HG03025 (cell line): ENCODE results near the gene RAPGEF2.
"Not testable (repeated sequence)": the region's sequence is repeated elsewhere in the genome, so short reads cannot be mapped to it uniquely, and the experiment has no call there.

Experiments
- ATAC-seq: cut with Tn5 transposase; IDR thresholded peaks from one replicate; pipeline ENCODE4 v1.9.1; 2021; ENCODE audit warnings: mild to moderate bottlenecking, moderate library complexity; ENCODE audit not compliant: unreplicated experiment, low FRiP score

The RAPGEF2 gene

DNA sequence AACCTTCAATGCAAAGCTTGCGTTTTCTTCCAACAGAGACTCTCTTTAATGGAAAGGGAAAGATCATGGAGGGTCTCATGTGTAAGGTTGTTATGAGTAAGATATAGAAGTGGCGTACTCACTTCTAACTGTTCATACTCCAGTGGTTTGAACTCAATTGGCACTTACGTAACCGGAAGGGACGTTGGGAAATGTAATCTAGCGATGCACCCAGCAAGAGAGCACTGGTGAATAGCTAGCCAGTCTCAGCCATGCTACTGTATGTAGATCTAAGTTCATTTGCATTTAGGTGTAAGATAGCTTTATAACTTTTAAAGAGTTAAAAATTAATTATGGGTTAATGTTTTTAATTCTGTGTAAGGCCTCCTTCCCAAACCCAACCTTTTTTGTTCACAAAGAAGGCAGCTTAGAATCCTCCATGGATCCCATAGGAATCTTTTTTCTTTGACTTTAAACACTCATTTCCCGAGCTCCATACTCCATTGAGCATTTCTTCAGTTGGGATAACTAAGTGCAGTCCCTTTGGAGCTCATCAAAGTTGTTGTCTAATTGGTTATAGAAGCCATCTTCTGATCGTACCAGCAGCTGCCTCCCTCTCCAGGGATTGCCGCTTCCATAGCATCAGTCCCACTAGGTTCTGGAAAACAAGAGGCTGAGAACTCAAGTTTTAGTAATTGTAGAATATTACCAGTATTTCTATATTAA lies 191.1 kb downstream of the RAPGEF2 start:
- ATAC-seq, result no peak

DNA sequence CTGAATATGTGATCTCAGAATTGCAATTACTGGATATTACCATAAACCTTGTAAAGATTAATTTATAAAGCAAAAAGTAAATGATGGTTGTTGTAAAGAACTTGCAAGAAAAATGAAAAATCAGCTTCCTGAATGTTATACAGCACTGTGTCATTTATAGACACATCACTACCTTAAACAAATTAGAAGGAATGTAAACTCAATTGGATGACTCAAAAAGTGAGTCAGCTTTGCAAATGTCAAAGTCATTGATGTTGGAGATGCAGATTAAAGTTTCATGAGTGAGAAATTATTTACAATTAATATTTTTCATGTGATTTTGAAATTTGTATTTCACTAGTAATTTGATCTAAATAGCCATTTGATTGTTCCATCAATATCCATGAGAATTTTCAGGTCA lies 193.2 kb downstream of the RAPGEF2 start:
- ATAC-seq, result no peak

DNA sequence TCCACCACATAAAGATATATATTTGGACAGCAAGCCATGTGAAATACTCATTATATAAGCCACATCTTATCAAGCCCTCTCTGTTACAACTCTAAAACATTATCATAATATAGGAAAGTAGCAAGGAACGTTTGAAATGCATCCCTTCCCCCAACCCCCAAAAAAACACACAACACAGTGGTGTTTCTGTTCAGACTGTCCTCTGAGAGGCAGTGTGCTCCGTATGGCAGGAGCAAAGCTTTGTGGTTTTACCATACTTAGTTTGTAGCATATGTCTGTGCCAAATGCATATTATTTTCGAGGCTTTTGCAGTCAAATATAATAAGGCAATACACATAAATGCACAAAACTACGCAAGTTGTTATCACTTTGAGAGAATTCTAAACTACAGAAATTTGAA lies 194.2 kb downstream of the RAPGEF2 start:
- ATAC-seq, result no peak

DNA sequence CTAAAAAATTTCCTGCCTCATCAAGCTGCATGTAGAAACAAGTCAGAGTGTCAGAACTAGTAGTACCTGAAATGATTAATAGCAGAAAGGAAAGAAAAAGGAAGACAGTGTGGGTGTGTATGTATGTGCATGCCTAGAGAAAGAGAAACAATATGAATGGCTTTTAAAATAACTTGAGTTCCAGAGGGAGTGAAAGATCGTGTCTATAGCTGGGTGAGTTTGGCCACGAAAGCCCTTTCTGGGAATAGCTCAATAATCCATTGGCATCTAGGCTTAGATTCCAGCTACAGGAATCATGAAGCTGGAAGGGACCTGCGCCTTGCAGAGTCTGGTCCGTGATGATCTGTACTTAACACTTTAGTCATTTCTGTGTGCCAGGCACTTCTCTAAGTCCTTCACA lies 195.6 kb downstream of the RAPGEF2 start:
- no peak for ATAC-seq

DNA sequence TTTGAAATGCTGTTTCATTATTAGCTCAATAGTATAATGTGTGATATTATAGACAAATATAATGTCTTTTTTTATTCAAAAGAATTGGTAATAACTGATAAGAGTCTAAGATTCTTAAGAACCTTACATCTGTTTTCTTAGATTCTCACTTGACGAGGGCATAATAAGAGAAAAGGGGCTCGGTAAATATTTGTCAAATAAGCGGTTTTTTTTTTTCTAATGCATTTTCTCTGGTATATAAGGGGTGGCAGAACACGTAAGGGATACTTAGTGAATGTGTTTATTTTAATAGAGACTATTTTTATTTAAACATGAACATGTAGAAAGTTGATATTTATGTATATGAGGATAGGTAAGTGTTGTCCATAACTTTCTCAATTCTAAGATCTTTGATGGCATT lies 200.6 kb downstream of the RAPGEF2 start:
- ATAC-seq, result no peak

DNA sequence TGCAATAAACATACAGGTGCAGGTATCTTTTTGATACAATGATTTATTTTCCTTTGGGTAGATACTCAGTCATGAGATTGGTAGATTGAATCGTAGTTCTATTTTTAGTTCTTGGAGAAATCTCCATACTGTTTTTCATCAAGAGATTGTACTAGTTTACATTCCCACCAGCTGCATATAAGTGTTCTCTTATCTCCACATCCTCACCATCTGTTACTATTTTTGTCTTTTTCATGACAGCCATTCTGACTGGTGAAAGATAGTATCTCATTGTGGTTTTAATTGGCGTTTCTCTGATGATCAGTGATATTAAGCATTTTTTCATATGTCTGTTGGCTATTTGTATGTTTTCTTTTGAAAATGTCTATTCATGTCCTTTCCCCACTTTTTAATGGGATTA lies 202.2 kb downstream of the RAPGEF2 start:
- ATAC-seq, result no peak

DNA sequence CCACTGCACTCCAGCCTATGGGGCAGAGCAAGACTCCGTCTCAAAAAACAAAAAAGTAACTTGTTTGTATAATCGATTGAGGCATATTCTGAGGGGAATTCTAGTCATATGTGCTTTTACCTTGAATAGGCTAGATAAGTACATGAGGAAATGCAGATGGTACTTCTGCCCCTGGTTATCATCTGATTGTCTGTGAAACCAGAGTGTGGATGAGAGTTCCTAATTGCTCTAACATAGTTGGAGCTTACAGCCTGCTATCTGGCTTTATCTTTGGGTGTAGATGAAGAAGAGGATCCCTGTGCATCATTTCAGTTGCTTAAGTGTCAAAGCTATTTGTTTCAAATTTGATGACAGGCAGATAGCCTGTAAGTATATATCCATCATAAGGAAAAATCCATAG lies 205.1 kb downstream of the RAPGEF2 start:
- no peak for ATAC-seq

DNA sequence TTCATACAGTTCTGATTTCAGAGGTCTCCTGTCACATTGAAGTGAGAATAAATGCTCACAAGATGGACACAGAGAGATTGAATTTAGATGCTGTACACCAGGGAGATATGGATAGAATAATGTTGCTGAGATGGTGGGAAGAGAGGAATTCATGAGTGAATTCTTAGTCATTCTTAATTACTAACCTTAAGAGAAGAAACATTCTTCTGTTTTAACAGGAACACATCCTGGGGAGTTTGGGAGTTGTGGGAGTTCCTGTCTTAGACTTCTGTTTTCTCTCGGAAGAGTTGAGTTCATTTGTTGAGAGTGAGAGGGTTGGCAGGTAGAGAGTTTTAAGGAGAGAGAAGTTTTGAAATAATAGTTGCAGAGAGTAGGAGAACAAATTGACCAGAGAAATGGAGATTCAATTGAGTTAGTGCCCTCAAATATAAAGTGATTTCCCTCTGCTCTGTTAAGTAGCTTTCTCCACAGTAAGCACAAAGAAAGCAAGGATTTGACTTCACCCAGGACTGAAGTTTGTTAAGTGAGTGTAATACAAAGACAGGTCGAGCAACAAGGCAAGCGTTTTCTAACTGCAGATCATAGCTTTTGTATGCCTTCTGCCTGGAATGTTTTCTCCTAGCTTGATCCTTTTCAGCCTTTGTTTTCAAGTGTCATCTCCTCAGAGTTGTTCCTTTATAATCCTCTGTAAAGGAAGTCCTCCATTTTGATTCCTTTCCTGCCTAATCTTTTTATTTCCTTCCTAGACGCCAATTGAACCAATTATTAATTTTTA lies 205.9 kb downstream of the RAPGEF2 start:
- ATAC-seq, result no peak

DNA sequence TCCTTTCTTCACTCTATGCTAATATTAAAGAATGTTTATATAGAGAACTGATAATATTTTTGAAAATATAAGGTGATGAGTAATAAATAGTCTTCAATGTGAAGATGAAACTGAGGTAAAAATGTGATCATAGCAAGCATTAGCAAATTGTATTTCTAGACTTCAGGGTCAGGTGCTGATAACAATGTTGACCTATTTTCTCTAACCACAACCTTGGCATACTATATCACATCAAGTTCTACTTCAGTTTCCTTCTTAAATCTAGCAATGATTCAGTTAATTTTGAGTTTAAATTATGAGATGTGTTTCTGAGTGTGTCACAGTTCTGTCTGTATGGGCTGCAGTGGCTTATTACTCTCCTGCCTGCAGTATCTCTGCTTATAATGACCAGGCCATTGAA lies 209.4 kb downstream of the RAPGEF2 start:
- ATAC-seq, result no peak

DNA sequence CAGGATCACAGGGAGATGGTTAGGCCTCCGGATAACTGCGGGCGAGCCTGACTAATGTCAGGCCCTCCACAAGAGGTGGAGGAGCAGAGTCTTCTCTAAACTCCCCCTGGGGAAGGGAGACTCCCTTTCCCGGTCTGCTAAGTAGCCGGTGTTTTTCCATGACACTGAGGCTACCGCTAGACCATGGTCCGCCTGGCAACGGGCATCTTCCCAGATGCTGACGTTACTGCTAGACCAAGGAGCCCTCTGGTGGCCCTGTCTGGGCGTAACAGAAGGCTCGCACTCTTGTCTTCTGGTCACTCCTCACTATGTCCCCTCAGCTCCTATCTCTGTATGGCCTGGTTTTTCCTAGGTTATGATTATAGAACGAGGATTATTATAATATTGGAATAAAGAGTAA lies 213.0 kb downstream of the RAPGEF2 start:
- not testable (repeated sequence) for ATAC-seq

DNA sequence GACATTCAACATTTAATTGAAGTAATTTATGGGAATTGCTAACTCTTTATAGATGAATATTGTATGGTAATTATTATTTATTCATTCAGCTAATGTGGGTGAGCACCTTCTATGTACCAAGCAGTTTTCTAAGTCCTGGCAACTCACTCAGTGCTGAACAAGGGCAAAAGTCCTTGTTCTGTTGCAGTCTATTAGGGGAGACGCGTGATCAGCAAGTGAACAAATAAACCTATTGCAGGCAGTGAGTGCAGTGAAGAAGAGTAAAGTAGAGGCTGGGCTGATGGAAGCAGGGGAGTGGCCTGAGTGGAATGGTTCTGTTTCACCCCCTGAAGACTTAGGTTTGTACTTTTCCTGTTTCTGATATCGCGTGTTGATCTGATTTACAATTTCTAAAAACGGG lies 214.3 kb downstream of the RAPGEF2 start:
- no peak for ATAC-seq

DNA sequence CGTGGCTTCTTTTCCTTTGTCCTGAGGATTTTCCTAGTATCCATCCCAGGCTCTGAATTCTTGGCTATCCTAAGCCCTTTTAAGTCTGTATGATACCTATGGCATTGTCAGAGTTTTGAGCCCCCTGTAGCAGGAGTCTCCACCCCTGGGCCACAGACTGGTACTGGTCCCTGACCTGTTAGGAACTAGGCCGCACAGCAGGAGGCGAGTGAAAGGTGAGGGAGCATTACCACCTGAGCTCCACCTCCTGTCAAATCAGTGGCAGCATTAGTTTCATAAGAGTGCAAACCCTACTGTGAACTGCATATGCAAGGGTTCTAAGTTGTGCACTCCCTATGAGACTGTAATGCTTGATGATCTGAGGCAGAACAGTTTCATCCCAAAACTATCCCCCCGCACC lies 216.1 kb downstream of the RAPGEF2 start:
- no peak for ATAC-seq

DNA sequence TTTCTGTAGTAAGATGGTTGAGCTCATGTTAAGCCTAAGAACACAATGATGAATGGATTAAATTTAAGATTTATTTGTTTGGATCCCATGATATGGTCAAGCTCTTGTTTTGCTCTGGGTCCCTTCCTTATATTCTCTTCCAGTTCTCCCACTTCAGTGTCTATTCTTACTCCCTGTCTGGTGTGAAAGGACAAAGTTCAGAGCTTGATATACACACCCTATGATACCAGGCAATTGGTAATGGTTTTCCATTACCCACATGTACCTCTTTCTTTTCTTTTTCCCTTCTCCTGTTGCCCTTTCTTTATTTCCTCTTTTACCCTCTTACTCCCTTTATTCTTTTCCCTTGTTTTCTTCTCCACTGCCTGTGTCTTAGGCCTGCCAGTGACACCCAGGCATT lies 223.6 kb downstream of the RAPGEF2 start:
- ATAC-seq, result no peak

DNA sequence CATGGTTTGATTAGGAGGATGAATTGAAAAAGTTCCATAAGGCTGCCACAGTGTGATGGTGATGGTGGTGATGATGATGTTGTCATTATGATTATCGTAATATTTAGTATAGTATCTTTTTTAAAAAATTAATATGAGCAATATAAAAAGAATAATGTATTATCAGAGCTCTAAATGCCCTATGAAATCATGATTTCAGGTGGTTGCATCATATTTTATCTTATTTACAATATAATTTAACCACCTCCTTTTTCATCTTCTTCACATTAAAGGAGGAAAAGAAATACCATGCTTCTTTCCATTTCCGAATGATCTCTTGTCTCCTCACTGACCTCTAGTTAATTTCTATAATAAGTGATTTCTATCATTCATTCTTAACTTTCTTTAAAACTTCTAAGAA lies 225.9 kb downstream of the RAPGEF2 start:
- ATAC-seq, result no peak

DNA sequence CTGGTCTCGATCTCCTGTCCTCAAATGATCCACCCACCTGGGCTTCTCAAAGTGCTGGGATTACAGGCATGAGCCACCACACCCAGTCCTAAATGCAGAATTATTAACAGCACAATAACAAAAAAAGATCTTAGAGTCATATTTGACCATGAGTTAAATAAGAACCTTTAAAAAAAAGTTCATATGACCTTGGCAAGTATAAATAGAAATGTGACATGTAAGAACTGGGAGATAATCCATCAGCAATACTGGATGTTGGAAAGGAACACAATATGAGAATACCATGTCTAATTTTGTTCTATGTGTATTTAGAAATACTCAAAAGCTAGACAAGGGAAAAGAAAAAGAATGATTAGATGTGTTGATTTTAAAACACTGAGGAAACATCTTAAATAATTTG lies 231.6 kb downstream of the RAPGEF2 start:
- ATAC-seq, result no peak

DNA sequence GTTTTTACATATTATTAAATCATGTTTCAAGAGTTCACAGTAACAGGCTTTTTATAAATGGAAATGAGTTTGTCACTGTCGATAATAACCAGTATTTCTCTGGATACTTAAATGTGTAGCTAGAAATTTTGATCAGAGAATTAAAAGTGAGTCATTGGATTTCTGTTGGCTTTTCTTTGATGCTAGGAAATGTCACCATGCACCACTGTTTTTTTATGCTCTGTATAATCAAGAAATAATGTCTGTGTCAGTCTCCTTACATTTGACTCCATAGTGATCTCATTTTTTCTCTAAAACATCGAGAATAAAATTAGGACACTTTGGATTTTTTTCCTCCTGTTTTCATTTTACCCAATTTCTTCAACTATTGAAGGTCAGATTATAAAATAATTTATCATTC lies 234.2 kb downstream of the RAPGEF2 start:
- no peak for ATAC-seq

DNA sequence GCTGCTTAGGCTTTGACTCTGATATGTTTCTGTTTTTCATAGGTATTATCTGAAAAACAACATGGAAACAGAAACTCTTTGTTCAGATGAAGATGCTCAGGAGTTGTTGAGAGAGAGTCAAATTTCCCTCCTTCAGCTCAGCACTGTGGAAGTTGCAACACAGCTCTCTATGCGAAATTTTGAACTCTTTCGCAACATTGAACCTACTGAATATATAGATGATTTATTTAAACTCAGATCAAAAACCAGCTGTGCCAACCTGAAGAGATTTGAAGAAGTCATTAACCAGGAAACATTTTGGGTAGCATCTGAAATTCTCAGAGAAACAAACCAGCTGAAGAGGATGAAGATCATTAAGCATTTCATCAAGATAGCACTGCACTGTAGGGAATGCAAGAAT lies 238.6 kb downstream of the RAPGEF2 start:
- ATAC-seq, result no peak

DNA sequence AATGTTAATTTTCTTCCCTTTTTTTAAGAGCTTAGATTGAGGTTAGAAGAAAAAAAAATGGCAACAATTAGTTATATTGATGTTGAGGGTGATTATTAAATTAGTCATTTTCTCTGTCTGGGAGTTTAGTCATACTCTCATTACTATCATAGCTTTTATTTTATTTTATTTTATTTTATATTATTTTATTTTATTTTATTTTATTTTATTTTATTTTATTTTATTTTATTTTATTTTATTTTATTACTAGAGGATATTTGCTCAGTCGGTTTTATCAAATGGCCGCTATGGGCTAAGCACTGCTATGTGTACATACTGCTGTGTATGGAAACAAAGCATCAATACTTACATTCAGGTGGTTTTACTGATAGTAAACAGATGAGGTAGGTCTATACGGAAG lies 239.5 kb downstream of the RAPGEF2 start:
- ATAC-seq, result no peak

DNA sequence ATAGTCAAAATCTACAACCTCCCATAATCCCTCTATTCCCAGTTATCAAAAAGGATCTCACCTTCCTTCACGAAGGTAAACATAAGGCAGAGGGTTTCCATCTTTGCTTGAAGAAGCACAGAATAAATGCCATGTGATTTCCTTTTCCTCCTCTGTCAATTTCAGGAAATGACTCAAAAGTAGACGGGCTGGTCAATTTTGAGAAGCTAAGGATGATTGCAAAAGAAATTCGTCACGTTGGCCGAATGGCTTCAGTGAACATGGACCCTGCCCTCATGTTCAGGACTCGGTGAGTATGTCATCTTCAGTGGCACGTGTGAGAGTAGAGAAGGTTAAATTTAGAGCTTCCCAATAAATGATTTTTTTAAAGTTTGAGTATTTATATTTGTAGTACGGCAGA lies 240.2 kb downstream of the RAPGEF2 start:
- no peak for ATAC-seq

DNA sequence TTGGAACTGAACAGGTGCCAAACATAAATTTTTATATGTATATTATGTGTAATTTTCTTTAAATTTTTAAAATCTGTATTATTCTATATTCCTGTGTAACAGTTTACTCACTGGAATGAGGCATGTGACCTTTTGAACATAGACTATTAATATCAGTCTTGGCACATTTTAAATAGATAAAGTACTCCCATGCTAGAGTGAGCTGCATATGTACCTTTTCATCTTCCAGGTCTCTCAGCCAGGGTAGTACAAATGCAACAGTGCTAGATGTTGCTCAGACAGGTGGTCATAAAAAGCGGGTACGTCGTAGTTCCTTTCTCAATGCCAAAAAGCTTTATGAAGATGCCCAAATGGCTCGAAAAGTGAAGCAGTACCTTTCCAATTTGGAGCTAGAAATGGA lies 242.0 kb downstream of the RAPGEF2 start:
- no peak for ATAC-seq

DNA sequence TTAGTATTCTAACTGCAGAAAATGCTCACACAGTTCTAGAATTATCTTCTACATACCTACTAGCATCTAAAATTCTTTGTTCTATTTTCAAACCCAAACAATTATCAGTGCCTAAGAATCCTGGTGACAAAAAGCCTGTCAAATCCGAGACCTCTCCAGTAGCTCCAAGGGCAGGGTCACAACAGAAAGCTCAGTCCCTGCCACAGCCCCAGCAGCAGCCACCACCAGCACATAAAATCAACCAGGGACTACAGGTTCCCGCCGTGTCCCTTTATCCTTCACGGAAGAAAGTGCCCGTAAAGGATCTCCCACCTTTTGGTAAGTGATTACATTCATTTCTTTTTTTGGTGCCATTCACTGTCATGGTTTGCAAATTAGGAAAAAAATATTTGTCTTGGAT lies 243.8 kb downstream of the RAPGEF2 start:
- ATAC-seq, result no peak

DNA sequence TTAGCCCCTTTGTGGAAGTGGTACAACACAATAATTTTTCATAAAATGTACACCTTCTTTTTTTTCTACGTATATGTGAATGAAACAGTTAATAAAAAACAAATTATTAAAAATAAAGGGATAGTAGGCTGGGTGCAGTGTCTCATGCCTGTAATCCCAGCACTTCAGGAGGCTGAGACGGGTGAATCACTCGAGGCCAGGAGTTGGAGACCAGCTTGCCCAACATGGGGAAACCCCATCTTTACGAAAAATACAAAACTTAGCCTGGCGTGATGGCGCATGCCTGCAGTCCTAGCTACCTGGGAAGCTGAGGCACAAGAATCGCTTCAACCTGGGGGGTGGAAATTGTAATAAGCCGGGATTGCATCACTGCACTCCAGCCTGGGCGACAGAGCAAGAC lies 244.9 kb downstream of the RAPGEF2 start:
- no peak for ATAC-seq
